HFFc6 (cell line): ENCODE measurements around the gene NUDT22. TPM values are rescaled to one million over a fixed set of nuclear protein-coding genes. Genes with fewer than 3 reads are reported as not detected.
A peak's percentile ranks its signal among the peaks of the same experiment; 100 is the strongest.

Experiments used
- DNase-seq: peaks from one replicate; pipeline ENCODE4 v3.0.0-alpha.2; 2018
- H3K27ac Mint-ChIP-seq: 2 replicates; pipeline ENCODE4 v1.8.0; 2020; ENCODE audit warnings: mild to moderate bottlenecking, mixed read lengths
- H3K27me3 Mint-ChIP-seq: 2 replicates; pipeline ENCODE4 v1.8.0; 2021; ENCODE audit warnings: mild to moderate bottlenecking, moderate library complexity, mixed read lengths; ENCODE audit not compliant: insufficient read depth
- H3K36me3 Mint-ChIP-seq: 2 replicates; pipeline ENCODE4 v1.8.0; 2021; ENCODE audit warnings: low read depth, mixed read lengths
- H3K4me1 Mint-ChIP-seq: 2 replicates; pipeline ENCODE4 v1.8.0; 2020; ENCODE audit warnings: low read depth, mixed read lengths
- H3K4me3 Mint-ChIP-seq: 2 replicates; pipeline ENCODE4 v1.8.0; 2020; ENCODE audit warnings: mild to moderate bottlenecking, moderate library complexity, mixed read lengths
- H3K9me3 Mint-ChIP-seq: 2 replicates; pipeline ENCODE4 v1.8.0; 2020; ENCODE audit warnings: mild to moderate bottlenecking, mixed read lengths
- CTCF ChIP-seq: fragments of 200-600 bp; sonication (generic); IDR thresholded peaks from 2 replicates; pipeline ENCODE4 v1.5.0; 2021; ENCODE audit warnings: antibody characterized with exemption, mild to moderate bottlenecking
- total RNA-seq, 6 experiments: library from RNA; stranded (reverse); fragmentation: NEBNext Ultra II Directional; extraction: Animal tissue kit (Norgen Biotek cat#: 25700); gene quantifications; 2 replicates in 1 of 6; 3 replicates in 5 of 6; pipeline ENCODE4 v1.2.3, GENCODE V29; 2021

NUDT22 gene
- total RNA-seq, 6 experiments from 2014 or later, result 46.6 to 57.7 (median 53.7) TPM

- no peaks in the 10 kb centered on the region for H3K9me3 Mint-ChIP-seq
- no peak for TF ChIP-seq CTCF
- DNase-seq, result no peak
- H3K27me3 Mint-ChIP-seq, result peaks cover 2% of the 10 kb centered on the region; the same call in 1 of the 2 replicates
- no peak overlapping the region; the same call in 1 of the 2 replicates for H3K27ac Mint-ChIP-seq
- no peak overlapping the region for H3K4me3 Mint-ChIP-seq
- peaks cover 29% of the 10 kb centered on the region for H3K36me3 Mint-ChIP-seq
- H3K4me1 Mint-ChIP-seq, result peaks cover 31% of the 10 kb centered on the region
Measured at GRCh38 chr11:64202992-64203391, 23.1 kb upstream of the NUDT22 start.

GRCh38 chr11:64203421-64204079, 22.5 kb upstream of the NUDT22 start:
- H3K27ac Mint-ChIP-seq, result no peak overlapping the region; the same call in 1 of the 2 replicates
- H3K4me3 Mint-ChIP-seq, result no peak overlapping the region
- DNase-seq, result no peak
- peaks cover 2% of the 10 kb centered on the region; the same call in 1 of the 2 replicates for H3K27me3 Mint-ChIP-seq
- peaks cover 29% of the 10 kb centered on the region for H3K36me3 Mint-ChIP-seq
- TF ChIP-seq CTCF, result no peak
- peaks cover 31% of the 10 kb centered on the region for H3K4me1 Mint-ChIP-seq
- H3K9me3 Mint-ChIP-seq, result no peaks in the 10 kb centered on the region

GRCh38 chr11:64204080-64204440, 22.0 kb upstream of the NUDT22 start:
- peak overlapping the region; percentile 71; the same call in 1 of the 2 replicates for H3K27ac Mint-ChIP-seq
- no peak overlapping the region for H3K4me3 Mint-ChIP-seq
- peaks cover 31% of the 10 kb centered on the region for H3K4me1 Mint-ChIP-seq

GRCh38 chr11:64204464-64204989, 21.5 kb upstream of the NUDT22 start:
- peak overlapping the region; percentile 71 for H3K27ac Mint-ChIP-seq
- H3K27me3 Mint-ChIP-seq, result peaks cover 2% of the 10 kb centered on the region; the same call in 1 of the 2 replicates
- no peaks in the 10 kb centered on the region for H3K9me3 Mint-ChIP-seq
- H3K4me1 Mint-ChIP-seq, result peaks cover 31% of the 10 kb centered on the region
- no peak overlapping the region for H3K4me3 Mint-ChIP-seq
- peaks cover 29% of the 10 kb centered on the region for H3K36me3 Mint-ChIP-seq
- TF ChIP-seq CTCF, result peak; percentile 83
- peak; percentile 85 for DNase-seq

More at GRCh38 chr11:64204080-64204440, 22.0 kb upstream of the NUDT22 start:
- H3K9me3 Mint-ChIP-seq, result no peaks in the 10 kb centered on the region
- H3K36me3 Mint-ChIP-seq, result peaks cover 29% of the 10 kb centered on the region
- no peak for TF ChIP-seq CTCF
- DNase-seq, result no peak
- H3K27me3 Mint-ChIP-seq, result peaks cover 2% of the 10 kb centered on the region; the same call in 1 of the 2 replicates

- Mint-ChIP-seq H3K9me3 (no peaks in the 10 kb centered on the region), H3K27ac (peak within 1 kb of the TSS; percentile 87), H3K36me3 (peaks cover 20% of the 10 kb centered on the region), H3K4me3 (peak within 1 kb of the TSS; percentile 34; the same call in 1 of the 2 replicates), H3K4me1 (peaks cover 27% of the 10 kb centered on the region), H3K27me3 (peaks cover 2% of the 10 kb centered on the region; the same call in 1 of the 2 replicates)
- TF ChIP-seq CTCF, result no peak
- DNase-seq, result no peak
Measured at GRCh38 chr11:64206457-64207255, 19.4 kb upstream of the NUDT22 start, which contains the start of gene FERMT3. Gene FERMT3, plus strand, starts transcription at chr11:64206721. Its CDS starts 644 bp downstream, at chr11:64207365.
